Measurements from ENCODE around the gene HIBCH. TPM values are rescaled to one million over a fixed set of nuclear protein-coding genes. Genes with fewer than 3 reads are reported as not detected.

HIBCH gene
- total and polyA plus RNA-seq, 2 of the 13 experiments (the other 11 are each of a cell fraction or from before 2014, with no cell fraction given): 18.8 to 49.5 TPM

DNA sequence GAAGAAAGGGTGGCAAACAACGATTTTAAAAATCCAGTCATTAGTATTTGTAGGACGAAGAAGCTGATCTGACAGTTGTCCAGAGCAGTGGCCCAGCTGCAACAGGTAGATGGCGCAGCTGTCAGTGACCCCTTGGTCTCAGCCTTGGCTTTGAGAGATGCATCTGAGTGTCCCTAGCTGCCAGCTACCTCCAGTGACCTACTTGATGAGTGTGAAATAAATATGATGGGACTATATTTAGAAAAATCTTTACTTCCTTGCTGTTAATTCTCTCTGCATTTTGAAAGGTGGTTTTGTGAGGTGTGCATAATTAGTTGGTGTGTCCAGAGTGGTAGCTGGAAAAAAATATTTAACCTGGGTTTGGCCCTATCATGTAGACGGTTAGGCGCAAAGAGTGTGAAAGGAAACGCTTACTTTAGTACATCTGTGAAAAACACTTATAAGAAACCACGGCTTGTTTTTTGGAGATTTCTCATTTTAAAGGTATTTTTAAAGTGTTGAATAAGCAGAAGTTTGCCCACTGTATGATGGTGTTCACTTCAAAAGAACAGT, 24.7 kb upstream of the HIBCH start (continued):
- TF ChIP-seq, protein P1, sequence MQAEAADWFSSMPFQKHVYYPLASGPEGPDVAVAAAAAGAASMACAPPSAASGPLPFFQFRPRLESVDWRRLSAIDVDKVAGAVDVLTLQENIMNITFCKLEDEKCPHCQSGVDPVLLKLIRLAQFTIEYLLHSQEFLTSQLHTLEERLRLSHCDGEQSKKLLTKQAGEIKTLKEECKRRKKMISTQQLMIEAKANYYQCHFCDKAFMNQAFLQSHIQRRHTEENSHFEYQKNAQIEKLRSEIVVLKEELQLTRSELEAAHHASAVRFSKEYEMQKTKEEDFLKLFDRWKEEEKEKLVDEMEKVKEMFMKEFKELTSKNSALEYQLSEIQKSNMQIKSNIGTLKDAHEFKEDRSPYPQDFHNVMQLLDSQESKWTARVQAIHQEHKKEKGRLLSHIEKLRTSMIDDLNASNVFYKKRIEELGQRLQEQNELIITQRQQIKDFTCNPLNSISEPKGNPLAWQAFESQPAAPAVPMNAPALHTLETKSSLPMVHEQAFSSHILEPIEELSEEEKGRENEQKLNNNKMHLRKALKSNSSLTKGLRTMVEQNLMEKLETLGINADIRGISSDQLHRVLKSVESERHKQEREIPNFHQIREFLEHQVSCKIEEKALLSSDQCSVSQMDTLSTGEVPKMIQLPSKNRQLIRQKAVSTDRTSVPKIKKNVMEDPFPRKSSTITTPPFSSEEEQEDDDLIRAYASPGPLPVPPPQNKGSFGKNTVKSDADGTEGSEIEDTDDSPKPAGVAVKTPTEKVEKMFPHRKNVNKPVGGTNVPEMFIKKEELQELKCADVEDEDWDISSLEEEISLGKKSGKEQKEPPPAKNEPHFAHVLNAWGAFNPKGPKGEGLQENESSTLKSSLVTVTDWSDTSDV (CRISPR knock-in tag; IDR thresholded peaks at IDR 0.05): no peak
- no peak for TF ChIP-seq KDM5A (IDR thresholded peaks at IDR 0.05; ENCODE audit: borderline replicate concordance, low read length)
- TF ChIP-seq RFXAP (CRISPR knock-in tag; IDR thresholded peaks at IDR 0.05; ENCODE audit: borderline replicate concordance): no peak
- TF ChIP-seq, protein P2, sequence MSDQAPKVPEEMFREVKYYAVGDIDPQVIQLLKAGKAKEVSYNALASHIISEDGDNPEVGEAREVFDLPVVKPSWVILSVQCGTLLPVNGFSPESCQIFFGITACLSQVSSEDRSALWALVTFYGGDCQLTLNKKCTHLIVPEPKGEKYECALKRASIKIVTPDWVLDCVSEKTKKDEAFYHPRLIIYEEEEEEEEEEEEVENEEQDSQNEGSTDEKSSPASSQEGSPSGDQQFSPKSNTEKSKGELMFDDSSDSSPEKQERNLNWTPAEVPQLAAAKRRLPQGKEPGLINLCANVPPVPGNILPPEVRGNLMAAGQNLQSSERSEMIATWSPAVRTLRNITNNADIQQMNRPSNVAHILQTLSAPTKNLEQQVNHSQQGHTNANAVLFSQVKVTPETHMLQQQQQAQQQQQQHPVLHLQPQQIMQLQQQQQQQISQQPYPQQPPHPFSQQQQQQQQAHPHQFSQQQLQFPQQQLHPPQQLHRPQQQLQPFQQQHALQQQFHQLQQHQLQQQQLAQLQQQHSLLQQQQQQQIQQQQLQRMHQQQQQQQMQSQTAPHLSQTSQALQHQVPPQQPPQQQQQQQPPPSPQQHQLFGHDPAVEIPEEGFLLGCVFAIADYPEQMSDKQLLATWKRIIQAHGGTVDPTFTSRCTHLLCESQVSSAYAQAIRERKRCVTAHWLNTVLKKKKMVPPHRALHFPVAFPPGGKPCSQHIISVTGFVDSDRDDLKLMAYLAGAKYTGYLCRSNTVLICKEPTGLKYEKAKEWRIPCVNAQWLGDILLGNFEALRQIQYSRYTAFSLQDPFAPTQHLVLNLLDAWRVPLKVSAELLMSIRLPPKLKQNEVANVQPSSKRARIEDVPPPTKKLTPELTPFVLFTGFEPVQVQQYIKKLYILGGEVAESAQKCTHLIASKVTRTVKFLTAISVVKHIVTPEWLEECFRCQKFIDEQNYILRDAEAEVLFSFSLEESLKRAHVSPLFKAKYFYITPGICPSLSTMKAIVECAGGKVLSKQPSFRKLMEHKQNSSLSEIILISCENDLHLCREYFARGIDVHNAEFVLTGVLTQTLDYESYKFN (CRISPR knock-in tag; conservative IDR thresholded peaks at IDR 0.05): peak; percentile 30
- TF ChIP-seq, protein P3, sequence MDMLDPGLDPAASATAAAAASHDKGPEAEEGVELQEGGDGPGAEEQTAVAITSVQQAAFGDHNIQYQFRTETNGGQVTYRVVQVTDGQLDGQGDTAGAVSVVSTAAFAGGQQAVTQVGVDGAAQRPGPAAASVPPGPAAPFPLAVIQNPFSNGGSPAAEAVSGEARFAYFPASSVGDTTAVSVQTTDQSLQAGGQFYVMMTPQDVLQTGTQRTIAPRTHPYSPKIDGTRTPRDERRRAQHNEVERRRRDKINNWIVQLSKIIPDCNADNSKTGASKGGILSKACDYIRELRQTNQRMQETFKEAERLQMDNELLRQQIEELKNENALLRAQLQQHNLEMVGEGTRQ (IDR thresholded peaks at IDR 0.05; ENCODE audit: low read depth, low read length): no peak
- TF ChIP-seq, protein P3 (CRISPR knock-in tag; IDR thresholded peaks at IDR 0.05; ENCODE audit: borderline replicate concordance): no peak
- TF ChIP-seq ISL2 (CRISPR knock-in tag; IDR thresholded peaks at IDR 0.05): no peak; the same call in 1 of the 2 replicates
- TF ChIP-seq ZNF292 (CRISPR knock-in tag; IDR thresholded peaks at IDR 0.05; ENCODE audit: borderline replicate concordance, low read depth): peak; percentile 67; the same call in 1 of the 2 replicates
- TF ChIP-seq KDM3A (CRISPR knock-in tag; IDR thresholded peaks at IDR 0.05; ENCODE audit: low read depth): no peak
- no peak for TF ChIP-seq ESRRA (CRISPR knock-in tag; IDR thresholded peaks at IDR 0.05; ENCODE audit: low read depth)
- no peak for TF ChIP-seq TCF7 (IDR thresholded peaks at IDR 0.05; ENCODE audit: low read depth)
- peak; percentile 24; the same call in 1 of the 2 replicates for TF ChIP-seq HNF4A (CRISPR knock-in tag; IDR thresholded peaks at IDR 0.05)
- no peak for TF ChIP-seq KDM1A (CRISPR knock-in tag; IDR thresholded peaks at IDR 0.05)
- TF ChIP-seq, protein P4, sequence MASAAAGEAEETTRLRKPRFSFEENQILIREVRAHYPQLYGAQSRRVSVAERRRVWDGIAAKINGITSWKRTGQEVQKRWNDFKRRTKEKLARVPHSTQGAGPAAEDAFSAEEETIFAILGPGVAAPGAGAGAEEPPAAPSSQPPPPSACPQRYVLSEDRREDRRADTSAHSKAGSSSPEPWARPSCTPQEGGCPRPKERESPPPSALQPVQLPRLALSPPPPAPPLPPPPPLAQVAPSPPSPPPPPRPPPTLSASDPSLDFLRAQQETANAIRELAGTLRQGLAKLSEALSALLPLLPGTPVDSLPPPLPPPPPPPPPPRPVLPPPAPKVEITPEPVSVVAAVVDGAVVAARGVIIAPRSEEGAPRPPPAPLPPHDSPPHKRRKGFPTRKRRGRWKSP (CRISPR knock-in tag; IDR thresholded peaks at IDR 0.05): 0 out of 2 replicates have a peak, but pooled peaks have one; percentile 10
- TF ChIP-seq NFATC3 (CRISPR knock-in tag; IDR thresholded peaks at IDR 0.05): 0 out of 2 replicates have a peak, but pooled peaks have one; percentile 12
- TF ChIP-seq KDM5B (CRISPR knock-in tag; IDR thresholded peaks at IDR 0.05; ENCODE audit: borderline replicate concordance): no peak
- no peak for TF ChIP-seq TOPORS (CRISPR knock-in tag; IDR thresholded peaks at IDR 0.05)
